Left renal cortex interstitium (tissue), 4 donors: Measurements from ENCODE around the gene MAP2K7. TPM values are rescaled to one million over a fixed set of nuclear protein-coding genes. Genes with fewer than 3 reads are reported as not detected.

Experiments
- DNase-seq, 4 donors: peaks; one replicate each; pipeline ENCODE4 v3.0.0-alpha.2; 2013; ENCODE audit warnings: low read depth in 4 of 4, low spot score in 2 of 4, missing footprints in 1 of 4
- polyA plus RNA-seq, 4 donors: library from polyadenylated mRNA; unstranded; fragments of 120-200 nt; gene quantifications; one replicate each; pipeline ENCODE4 v1.2.1, GENCODE V29; 2013; ENCODE audit not compliant: insufficient read length in 4 of 4

The MAP2K7 gene
- polyA plus RNA-seq, 4 donors = 21.3 to 46.6 (median 36.5) TPM

DNA sequence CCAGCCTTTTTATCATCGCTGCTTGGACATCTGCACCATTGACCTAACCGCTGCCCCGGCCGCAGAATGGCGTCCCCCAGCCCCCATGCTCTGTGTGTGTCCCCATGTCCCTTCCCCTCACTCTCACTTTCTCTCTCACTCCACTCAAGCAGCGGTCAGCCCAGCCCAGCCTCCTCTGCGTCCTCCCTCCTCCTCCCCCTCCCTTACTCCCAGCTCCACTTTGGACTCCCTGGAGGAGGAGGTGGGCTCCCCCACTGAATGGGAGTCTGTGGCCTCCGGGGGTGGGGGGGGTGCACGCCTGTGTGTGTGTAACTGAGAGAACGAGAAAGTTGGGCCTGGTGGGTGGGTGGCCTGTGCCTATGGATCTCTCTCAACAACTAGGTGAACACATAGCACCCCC is 2.2 kb downstream of the MAP2K7 start:
- DNase-seq = no peak

DNA sequence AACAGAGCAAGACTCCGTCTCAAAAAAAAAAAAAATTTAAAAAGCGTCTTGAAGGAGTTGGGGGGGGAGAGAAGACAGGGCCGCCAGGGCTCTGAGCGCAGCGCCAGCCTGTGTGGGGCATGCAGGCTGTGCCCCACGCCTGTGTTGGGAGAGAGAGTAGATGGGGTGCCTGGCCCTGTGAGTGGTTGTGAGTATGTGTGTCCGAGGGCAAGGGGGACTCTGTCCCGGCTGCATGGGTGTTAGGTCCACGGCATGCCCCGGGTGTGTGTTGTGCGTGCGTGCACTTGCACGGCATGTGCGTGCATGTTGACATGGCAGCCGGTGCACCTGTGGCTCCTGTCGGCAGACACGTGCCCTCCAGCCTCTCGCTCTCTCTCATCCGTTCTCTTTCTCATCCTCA is 3.4 kb downstream of the MAP2K7 start:
- no peak for DNase-seq

DNA sequence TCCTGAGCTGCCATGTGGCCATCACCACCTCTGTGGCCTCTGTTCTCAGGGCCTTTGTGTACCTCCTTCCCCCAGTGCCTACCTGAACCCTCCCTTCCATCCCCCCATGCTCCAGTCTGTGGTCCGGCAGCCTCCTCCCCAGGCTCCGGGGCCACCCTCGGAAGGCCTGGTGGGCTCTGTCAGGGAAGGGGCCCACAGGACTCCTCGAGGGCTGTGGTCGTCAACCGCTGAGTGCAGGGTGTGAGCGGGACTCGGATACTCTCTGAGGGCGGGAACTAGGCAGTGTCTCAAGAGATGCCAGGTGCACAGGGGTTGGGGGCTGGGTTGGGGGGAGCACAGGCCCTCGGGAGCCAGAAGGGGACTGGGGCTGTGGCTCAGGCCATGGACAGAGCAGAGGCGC is 3.9 kb downstream of the MAP2K7 start:
- no peak for DNase-seq

DNA sequence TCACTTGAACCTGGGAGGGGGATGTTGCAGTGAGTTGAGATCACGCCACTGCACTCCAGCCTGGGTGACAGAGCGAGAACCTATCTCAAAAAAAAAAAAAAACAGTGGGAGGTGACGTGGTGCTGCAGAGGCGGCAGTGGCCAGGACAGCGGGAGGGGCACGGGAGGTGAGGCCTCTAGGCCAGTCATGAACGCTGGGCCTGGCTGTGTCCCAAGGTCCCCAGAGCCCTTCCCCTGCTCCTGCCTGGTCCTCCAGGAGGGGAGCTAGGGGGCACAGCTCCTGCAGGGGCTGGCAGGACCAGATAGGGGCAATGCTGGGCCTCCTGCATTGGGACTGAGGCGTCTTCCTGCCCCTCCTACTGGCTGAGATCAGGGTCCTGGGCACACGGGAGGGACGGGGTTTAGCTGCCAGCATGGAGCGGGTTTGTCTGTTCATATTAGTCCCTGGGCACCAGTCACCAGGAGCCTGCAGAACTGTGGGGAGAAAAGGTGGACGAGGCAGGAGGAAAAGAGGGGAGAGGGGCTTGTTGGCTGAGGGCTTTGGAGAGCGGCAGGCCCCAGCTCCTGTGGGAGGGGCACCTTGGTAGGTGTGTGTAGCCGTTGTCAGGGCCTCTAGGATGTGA is 4.5 kb downstream of the MAP2K7 start:
- no peak for DNase-seq

DNA sequence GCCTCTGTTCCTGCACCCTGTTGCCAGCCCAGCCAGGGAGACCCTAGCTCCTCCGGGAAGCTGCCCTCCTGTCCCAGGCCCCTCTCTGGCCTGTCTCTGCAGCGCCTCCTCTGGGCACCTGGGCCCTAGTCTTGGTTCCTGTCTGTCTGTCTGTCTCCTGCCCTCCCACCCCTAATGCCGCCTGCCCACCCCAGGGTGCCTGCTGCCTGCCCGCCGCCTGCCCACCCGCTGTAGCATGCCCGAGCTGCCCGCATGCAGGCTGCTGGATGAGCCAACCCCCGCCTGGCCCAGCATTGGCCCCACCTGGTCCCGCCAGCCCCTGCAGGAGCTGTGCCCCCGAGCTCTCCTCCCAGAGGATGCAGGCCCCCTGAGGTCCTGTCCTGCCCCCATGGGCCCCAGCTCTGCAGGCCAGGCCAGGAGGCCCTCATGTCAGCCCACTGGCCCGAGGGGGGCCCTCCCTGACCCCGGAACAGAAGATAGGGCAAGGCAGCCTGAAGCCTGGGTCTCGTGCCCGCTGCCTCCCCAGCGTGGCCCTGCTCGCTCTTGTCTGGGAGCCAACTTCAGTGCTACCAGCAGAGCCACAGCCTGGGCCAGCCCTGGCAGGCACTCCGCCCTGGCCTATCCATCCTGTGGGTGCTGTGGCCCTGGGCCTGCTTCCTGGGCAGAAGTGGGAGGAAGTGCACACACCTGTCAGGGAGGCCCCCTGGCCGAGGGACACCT is 5.2 kb downstream of the MAP2K7 start:
- DNase-seq = no peak

DNA sequence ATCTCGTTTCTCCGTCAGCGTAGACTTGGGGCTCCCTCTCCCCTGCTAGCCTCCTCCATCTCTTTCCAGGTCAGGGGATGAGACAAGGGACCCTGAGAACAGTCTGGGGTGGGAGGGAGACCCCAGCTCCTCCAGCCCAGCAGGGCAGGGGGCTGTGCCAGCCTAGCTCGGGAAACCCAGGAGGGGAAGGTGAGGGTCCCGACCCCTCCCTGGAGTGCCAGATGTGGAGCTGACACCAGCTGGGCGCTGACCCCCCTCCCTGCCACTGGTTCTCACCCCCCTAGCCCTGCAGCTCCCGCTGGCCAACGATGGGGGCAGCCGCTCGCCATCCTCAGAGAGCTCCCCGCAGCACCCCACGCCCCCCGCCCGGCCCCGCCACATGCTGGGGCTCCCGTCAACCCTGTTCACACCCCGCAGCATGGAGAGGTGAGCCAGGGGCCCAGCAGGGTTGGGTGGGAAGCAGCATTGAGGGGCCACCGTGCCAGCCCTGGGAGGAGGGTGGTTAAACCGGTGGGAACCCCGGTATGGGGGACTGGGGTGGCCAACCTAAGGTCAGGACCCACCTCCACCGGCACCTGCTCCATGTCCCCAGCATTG is 5.9 kb downstream of the MAP2K7 start:
- no peak for DNase-seq

DNA sequence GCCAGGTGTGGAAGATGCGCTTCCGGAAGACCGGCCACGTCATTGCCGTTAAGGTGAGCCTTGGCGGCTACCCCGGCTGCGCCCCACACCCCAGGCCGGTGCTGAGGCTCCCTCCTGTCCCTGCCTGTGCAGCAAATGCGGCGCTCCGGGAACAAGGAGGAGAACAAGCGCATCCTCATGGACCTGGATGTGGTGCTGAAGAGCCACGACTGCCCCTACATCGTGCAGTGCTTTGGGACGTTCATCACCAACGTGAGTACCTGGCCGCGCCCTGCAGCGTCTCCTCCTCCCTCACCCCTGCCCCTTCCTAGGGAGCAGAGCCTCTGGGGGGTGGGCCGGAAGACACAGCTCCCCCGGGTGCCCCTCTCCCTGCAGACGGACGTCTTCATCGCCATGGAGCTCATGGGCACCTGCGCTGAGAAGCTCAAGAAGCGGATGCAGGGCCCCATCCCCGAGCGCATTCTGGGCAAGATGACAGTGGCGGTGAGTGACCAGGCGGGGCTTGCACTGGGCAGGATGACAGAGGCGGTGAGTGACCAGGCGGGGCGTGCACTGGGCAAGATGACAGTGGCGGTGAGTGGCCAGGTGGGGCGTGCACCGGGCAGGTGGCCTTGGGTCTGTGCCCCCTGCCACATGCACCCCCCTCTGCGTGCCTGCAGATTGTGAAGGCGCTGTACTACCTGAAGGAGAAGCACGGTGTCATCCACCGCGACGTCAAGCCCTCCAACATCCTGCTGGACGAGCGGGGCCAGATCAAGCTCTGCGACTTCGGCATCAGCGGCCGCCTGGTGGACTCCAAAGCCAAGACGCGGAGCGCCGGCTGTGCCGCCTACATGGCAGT is 6.9 kb downstream of the MAP2K7 start:
- DNase-seq = no peak

DNA sequence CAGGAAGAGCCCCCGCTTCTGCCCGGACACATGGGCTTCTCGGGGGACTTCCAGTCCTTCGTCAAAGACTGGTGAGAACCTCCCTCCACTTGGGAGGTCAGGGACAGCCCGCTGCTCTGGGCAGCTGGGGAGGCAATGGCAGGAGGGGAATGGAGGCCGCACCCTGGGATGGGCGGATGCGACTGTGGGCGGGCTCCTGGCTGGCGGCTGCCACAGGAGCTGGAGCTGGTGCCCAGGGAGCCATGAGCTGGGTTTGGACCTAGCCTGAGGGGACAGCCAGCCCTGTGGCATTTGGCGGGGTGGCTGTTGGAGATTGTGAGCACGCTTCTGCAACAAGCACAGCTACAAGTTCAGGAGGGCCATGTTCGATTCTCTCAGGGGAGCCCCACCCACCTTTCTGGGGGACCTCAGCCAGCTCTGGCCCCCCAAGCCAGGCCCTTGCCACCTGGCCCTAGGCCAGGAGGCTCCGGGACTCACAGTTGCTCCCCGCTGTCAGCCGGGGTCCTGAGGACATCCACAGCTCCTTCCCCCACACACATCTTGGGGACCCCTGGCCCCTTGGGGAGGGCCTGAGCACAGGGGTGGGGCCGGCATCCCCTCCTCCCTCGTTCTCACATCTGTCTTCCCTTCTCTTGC is 7.9 kb downstream of the MAP2K7 start:
- no peak for DNase-seq

DNA sequence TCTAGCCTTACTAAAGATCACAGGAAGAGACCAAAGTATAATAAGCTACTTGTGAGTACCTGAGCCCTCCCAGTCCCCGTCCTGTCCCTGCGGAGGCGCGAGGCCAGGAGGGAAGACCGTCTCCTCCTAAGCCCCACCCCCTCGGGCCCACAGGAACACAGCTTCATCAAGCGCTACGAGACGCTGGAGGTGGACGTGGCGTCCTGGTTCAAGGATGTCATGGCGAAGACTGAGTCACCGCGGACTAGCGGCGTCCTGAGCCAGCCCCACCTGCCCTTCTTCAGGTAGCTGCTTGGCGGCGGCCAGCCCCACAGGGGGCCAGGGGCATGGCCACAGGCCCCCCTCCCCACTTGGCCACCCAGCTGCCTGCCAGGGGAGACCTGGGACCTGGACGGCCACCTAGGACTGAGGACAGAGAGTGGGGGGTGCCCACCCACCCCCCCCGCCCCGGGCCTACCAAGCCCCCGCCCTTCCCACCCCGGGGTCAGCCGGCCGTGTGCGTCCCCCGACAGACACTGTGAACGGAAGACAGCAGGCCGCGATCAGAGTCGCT is 8.5 kb downstream of the MAP2K7 start:
- no peak for DNase-seq

DNA sequence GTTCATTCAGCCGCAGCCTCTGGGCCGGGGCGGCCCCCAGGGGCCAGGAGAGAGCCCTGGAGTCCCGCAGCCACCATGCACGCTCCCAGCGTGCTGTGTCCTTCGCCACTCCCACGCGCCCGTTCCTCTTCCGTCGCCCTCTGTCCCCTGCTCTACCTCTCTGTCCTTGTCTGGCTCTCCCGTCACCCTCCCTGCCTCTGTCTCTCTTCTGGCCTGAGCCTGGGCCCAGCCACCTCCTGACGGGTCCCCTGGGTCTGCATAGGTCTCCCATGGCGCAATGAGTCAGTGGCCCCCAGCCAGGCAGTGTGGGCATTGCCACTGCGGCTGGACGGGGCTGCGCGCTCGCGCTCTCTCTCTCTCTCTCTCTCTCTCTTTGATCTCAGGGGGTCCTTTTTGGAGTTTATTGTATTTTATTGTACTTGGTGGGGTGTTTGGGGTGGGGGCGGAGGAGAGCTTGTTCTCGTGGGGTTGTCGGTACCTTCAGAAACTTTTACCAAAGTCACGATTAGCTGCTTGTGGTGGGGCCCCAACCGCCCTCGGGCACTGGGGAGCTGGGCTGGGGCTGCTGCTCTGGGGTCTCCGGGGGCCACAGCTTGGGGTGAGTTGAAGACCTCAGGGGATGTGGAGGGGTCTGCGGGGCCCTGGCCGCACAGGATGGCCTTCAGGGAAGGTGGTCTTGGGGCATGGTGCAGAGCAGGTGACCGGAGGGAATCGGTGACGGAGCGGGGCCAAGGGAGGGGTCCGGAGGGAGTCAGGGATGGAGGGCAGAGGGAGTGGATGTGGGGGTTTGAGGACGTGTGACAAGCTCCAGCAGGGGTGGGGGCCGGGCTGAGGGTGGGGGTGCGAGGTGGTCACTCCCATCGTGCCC is 9.3 kb downstream of the MAP2K7 start:
- no peak for DNase-seq

DNA sequence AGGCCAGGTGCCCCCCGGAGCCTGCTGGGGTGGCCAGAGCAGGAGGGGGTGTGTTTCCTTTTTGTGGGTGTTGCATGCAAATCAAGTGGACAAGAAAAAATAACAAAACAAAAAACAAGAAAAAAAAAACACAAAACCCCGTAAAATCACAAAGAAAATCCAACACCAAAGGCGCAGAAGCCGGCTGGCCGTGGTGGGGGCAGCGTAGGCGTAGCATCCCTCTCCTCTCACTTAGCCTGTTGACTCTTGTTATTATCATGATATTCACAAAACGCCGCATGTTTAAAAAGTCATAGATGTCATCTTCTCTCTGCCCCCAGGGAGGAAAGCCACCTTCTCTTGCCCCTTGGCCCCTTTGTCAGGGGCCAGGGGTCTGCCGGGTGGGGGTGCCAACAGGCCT is 10.0 kb downstream of the MAP2K7 start:
- DNase-seq = no peak

DNA sequence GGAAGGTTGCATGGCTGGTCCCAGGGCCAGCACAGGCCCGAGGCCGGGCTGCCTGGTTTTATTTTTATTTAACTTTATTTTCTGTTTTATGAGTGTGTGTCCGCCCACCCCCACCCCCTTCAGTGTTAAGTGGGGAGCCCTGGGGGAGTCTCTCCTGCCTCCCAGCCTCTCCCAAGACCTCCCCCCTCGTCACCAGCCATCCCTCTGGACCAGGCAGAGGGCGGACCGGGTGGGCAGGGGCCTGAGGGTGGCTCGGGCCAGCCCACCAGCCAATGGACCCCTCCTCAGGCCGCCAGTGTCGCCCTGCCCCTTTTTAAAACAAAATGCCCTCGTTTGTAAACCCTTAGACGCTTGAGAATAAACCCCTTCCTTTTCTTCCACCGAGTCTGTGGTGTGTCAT is 10.4 kb downstream of the MAP2K7 start:
- no peak for DNase-seq

DNA sequence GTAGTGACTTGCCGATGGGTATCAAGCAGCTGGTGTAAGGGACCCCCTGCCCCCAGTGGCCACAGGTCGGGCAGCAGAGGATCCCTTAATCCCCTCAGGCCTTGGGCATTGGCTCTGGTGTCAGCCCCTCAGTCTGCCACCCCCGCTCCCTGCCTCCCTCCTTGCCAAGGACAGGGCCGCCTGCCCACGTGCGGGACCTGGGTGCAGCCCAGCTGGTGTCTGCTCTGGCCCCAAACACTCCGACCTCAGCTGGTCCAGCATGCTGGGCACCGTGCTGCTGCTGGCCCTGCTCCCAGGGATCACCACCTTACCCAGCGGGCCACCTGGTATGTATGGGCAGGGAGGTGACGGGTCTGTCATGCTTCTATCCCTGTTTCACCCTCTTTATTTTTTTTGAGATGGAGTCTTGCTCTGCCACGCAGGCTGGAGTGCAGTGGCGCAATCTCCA is 10.9 kb downstream of the MAP2K7 start, which contains the start of gene TGFBR3L:
TGFBR3L (plus strand) TSS at position 233 of the 448 bp plus-strand sequence.
- no peak for DNase-seq

DNA sequence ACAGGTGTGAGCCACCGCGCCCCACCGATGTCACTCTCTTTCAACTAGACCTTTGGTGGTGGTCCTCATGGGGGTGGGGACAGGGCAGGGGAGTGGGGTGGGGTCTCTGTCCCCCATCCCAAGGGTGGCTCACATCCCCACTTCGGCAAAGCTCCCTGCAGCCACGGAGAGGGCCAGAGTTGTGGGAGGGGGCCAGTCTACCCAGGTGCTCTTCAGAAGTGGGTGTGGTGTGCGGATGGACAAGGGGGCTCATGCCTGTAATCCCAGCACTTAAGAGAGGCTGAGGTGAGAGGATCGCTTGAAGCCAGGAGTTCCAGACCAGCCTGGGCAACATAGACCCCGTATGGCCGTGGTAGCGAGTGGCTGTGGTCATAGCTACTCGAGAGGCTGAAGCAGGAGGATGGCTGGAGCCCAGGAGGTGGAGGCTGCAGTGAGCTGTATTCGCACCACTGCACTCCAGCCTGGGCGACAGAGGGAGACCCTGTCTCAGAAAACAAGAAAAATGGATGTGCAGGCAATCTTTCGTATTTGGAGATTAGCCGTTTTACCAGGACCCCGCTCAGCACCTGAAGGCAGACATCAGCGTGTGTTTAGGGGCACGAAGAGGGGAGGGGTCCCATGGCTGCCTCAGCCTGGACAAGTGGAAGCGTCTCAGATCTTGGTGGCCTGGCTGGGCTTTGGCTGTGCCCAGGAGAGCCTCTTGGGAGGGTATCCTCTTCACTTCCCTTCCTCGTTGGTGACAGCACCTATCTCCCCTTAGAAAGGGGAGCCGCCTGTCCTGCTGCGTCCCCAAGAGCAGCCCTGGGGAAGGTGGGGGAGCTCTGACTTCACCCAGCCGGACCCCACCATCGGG is 11.8 kb downstream of the MAP2K7 start:
- no peak for DNase-seq

DNA sequence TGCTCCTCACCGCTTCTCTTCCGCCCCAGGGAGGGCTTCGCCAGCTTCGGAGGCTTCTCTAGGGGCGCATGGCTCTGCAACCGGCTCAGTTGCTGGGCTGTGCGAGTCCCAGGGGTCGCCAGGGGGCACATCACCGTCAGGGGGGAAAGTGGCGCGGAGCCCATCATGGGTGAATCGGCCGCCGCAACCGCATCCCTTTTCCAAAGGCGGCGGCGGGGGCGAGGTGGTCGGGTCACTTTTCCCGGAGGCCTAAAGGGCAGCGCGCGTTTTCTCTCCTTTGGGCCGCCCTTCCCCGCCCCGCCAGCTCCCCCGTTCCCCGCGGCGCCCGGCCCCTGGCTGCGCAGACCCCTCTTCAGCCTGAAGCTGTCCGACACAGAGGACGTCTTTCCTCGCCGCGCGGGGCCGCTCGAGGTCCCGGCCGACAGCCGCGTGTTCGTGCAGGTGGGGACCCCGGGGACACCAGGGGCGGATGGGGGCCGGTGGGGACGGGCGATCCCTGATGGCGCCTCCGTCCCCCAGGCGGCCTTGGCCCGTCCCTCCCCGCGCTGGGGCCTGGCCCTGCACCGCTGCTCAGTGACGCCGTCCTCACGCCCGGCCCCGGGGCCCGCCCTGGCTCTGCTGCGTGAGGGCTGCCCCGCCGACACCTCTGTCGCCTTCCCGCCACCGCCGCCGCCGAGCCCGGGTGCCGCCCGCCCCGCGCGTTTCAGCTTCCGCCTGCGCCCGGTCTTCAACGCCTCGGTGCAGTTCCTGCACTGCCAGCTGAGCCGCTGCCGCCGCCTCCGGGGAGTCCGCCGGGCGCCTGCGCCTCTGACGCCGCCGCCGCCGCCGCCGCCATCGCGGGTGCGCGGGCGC is 12.7 kb downstream of the MAP2K7 start:
- no peak for DNase-seq

DNA sequence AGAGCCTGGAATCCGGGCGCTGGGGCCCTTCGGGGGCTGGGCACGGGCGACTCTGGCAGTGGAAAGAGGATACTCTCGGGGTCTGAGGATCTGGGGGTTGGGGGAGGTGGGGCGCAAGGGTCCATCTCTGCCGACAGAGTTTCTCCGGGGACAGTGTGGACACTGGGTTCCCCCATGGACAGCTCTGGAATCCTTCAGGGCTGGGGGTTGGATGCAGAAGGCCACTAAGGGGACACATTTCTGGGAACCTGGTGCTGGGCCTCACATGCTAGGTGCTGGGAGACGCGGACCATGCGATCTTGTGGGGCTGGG is 13.2 kb downstream of the MAP2K7 start:
- DNase-seq = no peak

DNA sequence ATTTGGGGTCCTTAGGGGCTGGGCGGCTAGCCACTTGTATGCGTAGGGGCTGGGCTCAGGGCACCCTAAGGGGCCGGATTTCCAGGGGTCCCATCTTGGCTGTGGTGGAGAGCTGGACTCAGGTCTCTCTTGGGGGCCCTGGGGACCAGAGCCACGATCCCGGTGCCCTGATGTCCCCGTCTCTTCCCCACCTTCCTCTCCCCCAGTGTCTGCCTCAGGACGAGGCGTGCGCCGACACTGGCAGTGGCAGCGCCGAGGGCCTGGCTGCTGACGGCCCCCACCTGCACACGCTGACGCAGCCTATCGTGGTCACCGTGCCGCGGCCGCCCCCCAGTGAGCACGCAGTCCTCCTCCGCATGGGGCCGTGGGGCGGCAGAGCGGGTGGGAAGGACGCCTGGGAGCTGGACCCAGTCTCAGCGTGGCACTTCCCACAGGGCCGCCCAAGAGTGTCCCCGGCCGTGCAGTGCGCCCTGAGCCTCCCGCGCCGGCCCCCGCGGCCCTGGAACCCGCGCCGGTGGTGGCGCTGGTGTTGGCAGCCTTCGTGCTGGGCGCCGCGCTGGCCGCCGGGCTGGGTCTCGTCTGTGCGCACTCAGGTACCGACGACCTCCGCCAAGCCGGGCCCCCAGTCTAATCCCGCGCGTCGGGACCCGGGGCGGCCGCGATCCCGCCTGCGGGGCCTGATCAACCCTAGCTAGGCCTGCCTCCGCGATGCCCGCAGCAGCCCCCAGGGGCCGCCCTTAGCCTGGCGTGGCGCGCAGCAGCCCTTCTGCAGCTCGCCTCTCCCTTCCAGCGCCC is 13.8 kb downstream of the MAP2K7 start:
- no peak for DNase-seq
